OCI-M2 (cell line): Measurements from ENCODE around the gene MYO9A.
A peak's percentile ranks its signal among the peaks of the same experiment; 100 is the strongest.

Experiments
- DNase-seq: peaks from one replicate; lab custom pipeline; 2025; ENCODE audit not compliant: unreplicated experiment; lab: John Stamatoyannopoulos, UW

MYO9A gene, protein sequence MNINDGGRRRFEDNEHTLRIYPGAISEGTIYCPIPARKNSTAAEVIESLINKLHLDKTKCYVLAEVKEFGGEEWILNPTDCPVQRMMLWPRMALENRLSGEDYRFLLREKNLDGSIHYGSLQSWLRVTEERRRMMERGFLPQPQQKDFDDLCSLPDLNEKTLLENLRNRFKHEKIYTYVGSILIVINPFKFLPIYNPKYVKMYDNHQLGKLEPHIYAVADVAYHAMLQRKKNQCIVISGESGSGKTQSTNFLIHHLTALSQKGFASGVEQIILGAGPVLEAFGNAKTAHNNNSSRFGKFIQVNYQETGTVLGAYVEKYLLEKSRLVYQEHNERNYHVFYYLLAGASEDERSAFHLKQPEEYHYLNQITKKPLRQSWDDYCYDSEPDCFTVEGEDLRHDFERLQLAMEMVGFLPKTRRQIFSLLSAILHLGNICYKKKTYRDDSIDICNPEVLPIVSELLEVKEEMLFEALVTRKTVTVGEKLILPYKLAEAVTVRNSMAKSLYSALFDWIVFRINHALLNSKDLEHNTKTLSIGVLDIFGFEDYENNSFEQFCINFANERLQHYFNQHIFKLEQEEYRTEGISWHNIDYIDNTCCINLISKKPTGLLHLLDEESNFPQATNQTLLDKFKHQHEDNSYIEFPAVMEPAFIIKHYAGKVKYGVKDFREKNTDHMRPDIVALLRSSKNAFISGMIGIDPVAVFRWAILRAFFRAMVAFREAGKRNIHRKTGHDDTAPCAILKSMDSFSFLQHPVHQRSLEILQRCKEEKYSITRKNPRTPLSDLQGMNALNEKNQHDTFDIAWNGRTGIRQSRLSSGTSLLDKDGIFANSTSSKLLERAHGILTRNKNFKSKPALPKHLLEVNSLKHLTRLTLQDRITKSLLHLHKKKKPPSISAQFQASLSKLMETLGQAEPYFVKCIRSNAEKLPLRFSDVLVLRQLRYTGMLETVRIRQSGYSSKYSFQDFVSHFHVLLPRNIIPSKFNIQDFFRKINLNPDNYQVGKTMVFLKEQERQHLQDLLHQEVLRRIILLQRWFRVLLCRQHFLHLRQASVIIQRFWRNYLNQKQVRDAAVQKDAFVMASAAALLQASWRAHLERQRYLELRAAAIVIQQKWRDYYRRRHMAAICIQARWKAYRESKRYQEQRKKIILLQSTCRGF (N-terminal part only)

DNA sequence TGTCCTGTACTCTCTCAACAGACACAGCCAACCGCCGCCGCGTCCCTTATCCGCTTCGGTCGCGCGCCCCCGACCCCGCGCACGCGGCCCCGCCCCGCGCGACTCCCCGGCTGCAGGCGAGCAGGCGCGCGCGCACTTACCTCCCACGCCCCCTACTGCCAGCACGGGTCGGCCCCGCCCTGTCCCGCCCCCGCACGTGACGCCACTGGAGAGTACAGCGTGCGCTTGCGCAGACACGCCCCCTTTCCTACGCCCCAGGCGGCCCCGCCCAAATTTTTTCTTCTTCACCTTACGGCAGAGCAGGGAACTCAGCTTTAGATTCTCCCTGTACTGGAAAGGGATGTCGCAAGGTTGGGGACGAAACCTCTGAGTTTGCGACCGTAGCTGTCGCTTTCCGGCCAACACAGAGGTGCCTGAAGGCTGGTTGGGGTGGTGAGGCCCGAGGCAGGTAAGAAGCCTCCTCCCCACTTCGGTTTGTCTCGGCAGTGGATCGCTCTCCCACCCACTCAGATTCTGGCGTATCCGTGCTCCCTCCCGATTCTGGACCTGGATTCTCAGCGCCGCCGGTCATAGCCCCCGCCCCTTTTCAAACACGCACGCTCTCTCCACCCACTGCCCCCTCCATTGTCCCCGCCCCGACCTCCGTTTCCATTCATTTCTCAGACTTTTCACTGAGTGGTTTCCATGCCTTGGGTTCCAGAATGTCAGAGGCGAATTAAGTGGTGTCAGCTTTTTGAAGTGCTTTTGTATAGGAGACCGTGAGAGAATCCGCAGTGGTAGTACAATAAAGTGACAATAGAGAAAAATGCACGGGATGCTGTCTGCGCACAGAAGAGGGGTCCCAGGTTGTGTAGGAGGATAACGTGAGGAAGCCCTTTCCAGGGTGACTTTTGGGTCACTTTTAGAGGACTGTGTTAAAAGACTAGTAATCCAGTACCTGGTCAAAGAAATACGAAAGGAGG is at the start of gene MYO9A, which contains the start of gene SENP8:
Gene MYO9A (minus strand): TSS at position 134 of the 962 bp plus-strand sequence. CDS start 71,587 bp downstream, outside the sequence.
Gene SENP8 (plus strand): TSS at position 387 of the 962 bp plus-strand sequence. CDS start 21,221 bp downstream, outside the sequence.
- DNase-seq: peak; percentile 75

DNA sequence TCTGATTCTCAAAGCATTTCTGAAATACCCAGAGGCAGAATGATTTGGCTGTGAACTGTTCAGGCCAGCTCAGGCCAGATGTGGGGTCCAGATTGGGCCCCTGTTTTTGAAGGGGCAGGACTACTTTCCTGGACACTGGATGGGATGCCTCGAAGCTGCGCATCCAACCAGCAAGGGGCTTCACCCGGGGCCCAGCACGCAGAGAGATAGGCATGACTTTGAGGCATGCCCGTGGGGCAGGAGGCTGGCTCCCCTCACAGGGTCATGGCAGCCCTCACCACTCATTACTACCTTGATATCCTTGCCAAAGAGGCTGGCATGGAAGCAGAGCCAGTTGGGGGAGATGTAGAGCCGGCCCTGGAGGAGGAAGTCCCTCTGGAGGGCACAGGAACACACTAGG is 49.5 kb upstream of the MYO9A start:
- DNase-seq: no peak

DNA sequence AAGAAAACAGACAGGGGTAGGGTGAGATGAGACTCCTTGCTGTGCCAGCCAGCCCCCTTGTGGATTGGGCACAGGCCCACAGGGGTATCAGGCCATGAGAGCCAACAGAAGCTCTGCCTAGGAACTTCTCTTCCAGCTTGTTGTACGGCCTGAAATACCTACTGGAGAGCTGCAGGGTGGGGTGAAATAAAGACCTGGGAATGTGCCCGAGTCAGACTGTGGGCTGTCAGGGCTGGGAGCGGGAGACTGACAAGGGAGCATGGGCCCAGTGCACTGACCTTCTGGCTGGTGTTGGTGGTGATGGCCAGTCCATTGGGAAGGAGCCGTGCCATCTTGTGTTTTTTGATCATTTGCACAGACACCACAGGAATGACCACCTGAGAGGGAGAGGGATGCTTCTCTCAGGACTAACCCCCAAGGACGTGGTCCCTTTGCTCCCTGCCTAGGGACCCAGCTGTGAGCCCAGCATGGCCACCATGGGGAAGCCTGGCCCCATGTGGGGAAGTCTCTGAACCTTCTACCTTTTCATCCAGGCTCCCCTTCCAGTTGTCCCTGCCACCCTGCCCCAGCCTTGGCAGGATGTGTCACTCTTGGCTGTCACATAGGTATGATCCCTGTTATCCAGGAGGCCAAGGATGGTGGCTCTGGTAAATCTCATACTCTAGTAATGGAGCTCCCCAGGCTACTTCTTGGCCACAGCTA is 48.9 kb upstream of the MYO9A start:
- no peak for DNase-seq

DNA sequence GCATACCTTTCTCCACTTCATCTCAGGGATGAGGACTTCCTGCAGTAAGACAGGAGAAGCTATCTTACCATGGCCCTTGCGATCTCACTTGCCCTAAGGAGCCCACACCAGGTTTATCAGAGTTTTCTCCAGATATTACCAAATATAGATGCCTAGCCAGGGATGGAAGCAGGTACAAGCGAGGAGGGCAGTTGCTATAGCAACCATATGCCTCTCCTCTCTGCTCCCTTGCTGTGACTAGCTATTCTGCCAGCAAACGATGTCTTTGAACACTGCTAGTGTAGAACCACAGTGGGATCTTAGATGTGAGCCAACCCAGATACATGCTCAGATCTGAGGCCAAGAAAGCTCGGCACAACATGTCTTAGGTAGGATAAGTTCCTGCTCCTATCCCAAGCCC is 45.8 kb upstream of the MYO9A start:
- DNase-seq: no peak

DNA sequence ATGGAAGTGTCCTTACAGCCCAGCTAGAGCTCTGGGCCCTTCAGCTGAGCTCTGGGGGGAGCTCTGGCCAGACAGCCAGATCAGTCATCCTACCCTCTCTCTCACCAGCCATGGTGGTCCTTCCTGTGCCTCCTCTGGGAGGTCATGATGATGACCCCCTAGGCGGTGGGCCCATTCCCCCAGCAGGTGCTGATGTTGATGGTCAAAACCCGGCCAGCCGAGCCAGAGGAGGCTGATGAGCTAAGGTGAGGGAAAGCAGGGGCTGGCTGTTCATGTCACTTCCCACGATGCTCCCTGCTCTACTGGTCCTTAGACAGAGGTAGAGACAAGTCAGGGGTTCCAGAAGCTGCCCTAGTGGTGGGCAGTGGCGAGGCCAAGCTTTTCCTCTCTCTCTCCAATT is 44.6 kb upstream of the MYO9A start:
- no peak for DNase-seq

DNA sequence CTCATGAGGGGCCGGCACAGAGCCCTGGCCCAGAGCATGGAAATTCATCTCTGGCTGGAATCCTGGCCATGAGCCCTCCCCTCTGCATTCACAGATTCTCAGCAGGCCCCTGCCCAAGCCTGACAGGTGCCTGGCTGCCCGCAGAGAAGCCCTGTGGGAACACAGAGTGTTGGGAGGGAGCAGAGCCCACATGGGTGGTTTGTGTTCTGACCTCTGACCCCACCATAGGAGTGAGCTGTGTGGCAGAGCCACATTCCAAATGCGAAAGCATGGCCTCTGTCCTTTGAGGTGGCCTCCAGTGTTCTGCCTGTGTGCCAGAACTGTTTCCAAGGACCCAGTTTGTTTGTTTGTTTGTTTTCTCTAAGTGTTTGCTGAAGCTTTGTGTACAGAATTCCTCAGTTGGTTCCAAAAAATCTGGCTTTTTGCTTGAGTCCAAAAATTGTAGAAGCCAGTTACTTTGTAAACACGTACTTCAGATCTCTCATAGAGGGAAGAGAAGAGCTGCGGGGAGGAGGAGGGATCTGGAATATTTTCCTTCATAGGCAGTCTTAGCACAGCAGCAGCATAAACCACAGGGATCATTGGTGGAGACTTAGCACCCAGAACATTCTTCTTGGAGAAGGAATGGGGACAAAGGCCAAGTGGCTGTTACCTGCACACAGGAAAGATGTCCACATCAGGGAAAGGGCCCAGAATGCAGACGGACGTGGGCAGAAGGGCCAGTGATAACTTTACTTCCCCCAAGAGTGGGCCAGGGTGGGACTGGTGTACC is 43.6 kb upstream of the MYO9A start:
- DNase-seq: no peak

DNA sequence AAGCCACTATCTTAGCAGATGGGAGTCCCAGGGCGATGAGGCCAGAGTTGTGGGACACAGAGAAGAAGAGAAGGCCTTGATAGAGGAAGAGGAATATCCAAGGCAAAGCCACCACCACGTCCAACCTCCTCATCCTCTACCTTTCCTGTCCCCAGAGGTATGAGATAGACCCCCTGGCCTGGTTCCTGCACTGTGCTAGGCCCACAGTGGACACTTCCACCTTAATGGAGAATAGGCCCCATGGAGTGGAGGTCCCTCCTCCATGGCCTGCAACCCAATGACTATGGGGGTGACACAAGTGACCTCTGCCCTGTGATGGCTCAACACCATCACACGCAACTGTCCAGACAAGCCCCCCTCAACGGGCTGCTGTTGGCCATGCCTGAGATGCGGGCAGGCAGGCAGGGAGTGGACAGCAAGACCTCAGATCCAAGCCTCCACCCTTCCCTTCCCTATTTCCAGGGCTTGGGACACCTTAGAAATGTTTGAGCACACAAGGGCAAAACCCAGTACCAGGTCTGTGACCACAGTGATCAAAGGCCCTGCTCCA is 42.8 kb upstream of the MYO9A start:
- DNase-seq: no peak

DNA sequence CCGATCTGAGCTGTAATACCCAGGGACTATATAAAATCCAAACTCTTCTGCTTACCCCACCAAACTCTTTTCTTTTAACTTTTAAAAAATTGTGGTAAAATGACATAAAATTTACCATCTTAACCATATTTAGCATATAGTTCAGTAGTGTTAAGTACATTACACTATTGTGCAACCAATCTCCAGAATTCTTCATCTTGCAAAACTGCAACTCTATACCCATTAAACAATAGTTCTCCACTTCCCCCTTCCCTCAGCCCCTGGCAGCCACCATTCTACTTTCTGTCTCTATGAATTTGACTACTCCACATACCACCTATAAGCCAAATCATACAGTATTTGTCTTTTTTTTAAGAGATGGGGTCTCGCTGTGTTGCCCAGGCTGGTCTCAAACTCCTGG is 39.0 kb upstream of the MYO9A start:
- no peak for DNase-seq

DNA sequence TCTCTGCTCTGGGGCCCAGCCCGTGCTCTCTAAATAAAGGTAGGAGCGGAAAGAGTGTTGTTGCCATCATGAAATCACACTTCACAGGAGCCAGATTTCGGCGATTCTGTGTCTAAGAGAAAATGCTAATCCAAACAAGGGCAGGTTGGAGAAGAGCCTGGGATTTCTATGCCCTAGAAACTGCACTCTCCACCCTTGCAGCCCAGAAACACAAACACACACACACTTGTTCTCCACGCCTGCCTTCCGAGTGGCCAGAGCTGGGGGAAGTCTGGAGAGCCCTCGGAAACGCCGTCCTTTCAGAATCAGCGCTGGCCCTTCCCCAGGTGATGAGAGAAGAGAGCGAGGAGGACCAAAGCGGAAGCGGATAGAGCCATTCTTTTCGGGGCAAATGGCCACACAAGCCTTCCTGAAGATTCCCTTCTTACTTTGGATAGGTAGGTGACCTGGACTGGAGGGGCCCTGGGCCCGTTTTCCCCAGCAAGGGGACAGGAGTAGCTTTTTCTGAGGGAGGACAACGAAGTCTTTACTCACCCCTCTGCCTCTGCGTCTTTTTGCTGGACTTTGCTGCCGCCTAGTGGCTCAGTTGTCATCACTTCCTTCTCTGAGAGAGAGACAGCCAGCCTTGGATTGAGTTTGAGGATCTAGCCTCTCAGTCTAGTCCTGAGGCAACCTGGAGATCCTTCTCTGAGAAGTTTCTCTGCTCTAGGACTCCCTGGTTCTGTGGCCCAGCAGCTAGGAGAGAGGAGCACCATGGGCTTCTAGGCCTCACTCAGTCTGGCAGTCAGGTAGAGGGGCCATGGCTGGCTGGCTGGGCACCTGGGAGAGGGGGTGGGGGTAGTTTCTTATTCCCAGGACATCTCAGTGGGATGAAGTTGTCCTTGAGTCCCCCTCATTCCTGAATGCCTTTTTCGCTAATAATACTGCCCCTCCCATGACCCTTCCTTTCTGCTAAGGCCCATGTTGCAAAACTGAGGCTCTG is 38.0 kb upstream of the MYO9A start:
- DNase-seq: no peak

DNA sequence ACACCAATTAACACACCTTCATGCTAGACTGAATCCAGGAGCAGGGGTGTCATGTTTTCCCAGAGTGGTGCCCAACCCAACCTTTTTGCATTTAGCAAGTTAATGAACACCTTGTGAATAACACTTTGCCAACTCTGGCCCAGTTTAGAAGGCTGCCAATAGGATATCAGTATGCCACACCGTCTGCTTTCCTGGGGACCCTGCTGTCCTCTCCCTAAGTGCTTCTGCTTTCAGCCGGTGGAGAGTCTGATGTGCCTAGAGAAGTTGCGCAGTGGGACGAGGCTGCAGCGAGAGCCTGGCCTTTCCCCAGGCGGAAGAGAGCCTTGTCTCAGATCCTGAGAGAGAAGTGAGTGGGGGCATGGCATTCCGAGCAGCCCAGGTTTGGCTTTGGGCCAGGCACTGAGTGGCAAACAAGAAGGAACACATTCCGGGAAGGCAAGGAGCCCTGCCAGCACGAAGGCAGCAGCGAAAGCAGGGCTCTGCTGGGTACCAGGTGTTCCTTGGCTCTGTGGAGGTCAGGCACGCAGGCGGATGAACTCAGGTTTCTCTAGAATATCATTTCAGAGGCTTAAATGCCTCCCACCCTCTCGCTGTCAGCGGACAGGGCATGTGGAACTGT is 37.2 kb upstream of the MYO9A start:
- no peak for DNase-seq

DNA sequence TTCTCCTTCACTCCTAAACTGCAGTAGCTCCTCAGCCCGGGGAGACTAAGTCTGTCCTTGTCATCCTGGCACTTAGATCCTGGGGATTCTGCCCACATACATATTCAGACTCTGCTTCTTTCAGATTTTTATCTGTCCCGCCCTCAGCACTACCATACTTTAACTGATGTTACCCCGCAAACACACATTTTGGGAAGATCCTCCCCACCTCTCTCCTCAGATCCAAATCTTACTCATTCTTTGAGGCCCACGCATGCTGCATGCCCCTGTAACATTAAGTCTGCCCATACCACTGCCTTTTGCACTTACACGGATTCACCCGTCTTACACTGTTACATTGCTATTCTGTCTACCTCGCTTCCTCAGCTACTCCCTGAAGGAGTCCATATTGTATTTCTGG is 36.4 kb upstream of the MYO9A start:
- DNase-seq: no peak

DNA sequence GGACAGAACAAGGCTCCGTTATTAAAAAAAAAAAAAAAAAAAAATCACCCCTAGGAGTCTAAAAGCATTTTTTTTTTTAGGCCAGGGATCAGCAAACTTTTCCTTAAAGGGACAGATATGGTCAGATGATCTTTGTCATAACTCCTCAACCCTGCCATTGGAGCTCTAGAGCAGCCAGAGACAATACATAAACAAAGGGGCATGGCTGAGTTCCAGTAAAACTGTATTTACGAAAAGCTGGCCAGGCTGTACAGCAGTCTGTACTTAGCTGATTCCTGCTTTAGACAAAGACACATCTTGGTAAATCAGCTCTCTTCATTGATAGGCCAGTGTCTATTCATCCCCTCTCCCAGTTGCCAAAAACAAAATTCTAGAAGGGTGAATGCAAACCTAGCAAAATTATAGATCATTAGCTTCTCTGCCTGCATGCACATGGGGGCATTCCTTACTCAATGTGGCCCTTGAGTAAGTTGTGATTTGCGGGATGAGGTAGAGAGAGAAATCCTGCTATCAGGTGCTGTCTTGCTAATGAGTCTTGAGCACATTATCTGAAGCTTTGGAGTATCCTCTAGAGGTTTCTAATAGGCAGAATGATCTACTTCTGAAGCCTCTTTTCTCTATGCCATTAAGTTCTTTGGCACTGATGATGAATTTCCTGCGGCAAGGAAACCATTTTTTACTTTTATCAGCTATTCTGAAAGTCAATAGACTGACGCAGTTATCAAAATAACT is 35.5 kb upstream of the MYO9A start:
- no peak for DNase-seq

DNA sequence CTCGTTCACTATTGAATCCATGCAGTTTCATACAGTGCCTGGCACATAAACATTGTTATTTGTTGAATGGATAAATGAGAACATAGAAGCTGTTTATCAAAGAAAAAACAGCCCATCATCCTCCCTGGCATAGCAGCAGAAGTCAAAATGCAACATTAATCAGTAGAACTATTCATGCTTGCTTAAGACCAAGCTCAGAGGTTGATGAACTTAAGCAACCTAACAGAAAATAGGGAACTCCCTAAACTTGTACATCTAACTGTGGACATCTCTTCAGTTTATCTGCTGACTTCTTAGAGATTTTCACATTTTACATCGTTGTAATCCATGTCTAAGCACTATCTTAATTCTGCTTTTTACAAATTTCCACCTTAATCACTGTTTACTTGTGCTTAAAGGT is 29.5 kb upstream of the MYO9A start:
- no peak for DNase-seq

DNA sequence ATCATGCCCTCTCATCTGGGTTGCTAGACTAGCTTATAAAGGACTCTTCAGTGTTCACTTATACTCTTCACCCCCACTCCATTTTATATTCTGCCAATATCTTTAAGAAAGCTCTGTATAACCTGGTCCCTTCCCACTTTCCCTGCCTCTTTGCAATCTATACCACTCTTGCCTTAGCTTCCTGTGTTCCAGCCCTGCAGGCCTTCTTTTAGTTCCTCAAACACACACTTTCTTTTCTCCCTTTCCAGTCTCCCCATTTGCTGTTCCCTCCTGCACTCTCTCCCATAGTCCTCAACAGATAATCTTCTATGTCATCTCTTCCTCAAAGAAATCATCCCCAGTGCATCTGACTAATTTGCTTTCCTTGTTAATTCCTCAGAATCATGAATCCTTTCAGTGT is 29.0 kb upstream of the MYO9A start:
- no peak for DNase-seq

DNA sequence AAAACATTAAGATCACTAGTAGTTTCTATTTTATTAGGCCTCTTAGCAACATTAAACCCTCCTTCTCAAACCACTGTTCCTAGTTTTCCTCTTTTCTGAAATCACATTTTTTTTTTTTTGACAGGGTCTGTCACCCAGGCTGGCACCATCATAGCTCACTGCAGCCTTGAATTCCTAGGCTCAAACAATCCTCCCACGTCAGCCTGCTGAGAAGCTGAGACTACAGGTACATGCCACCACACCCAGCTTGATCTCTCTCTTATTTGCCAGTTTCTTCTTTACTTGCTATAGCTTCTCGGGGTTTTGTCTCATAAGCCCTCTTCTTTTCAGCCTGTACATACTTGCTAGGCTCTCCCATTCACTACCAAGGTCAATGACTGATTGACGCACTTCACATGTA is 28.3 kb upstream of the MYO9A start:
- no peak for DNase-seq
